ENCODE results near the gene CHCHD6.

CHCHD6 gene

GRCh38 chr3:126870608-126871210 is 166.7 kb downstream of the CHCHD6 start:
- peaks cover 3% of the 10 kb centered on the region for H3K36me3 Mint-ChIP-seq (ENCODE audit: low read depth)
- ATAC-seq (no peak), DNase-seq (no peak)
- no peak overlapping the region for H3K27ac Mint-ChIP-seq
- H3K9me3 Mint-ChIP-seq: peaks cover under 1% of the 10 kb centered on the region
- H3K4me1 Mint-ChIP-seq: peaks cover 1% of the 10 kb centered on the region
- H3K4me3 Mint-ChIP-seq: no peak overlapping the region
- no peaks in the 10 kb centered on the region for H3K27me3 Mint-ChIP-seq

DNA sequence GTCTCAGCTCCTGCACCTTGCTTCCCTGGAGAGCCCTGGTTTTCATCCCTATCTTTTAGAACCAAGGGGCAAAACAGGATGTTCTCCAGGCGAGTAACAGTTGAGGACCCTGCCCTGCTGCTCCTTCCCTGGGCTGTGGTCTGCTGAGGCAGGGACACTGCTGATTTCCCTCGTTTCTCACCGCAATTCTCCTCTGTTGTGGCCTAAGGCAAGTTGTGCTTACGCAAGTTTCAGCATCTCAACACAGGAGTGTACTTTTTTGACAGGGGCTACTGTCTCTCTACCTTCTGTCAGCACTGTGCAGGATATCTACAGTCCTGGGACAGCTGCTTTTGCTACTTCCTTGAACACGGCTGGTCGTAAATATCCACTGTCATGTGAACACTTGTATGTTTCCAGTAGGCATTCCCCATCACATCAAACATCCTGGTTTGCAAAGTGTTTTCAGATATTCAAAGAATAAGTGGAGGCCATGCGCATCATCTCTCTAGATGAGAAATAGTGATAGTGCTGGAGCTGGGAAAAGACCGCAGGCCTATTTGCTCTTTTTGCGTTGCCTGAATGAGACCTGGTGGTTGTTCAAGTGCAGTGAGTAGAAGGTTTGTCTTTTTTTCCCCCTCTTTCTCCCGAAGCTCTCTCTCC is 168.8 kb downstream of the CHCHD6 start:
- H3K4me1 Mint-ChIP-seq: no peaks in the 10 kb centered on the region
- no peaks in the 10 kb centered on the region for H3K27me3 Mint-ChIP-seq
- H3K27ac Mint-ChIP-seq: no peak overlapping the region
- H3K9me3 Mint-ChIP-seq: no peaks in the 10 kb centered on the region
- ATAC-seq (no peak), DNase-seq (no peak)
- peaks cover 4% of the 10 kb centered on the region for H3K36me3 Mint-ChIP-seq (ENCODE audit: low read depth)
- H3K4me3 Mint-ChIP-seq: no peak overlapping the region

DNA sequence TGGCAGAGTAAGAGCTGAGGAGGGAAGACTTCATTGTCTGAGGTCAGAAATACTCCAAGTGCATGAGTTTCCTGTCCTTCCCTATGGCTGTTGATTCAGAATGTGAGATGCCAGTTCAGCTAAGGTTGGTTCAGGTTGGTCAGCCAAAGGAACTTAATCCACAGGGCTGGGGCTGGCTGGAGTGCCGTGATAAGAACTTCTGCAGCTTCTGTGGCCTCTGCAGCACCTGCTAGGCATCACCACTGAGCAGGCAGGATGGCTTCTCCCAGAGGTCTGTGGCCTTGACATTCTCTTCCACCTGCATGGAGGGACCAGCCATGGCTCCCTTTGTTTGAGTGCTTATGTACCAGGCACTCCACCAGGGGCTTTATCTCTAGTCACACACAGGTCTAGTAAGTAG is 169.4 kb downstream of the CHCHD6 start:
- ATAC-seq: no peak
- no peaks in the 10 kb centered on the region for H3K27me3 Mint-ChIP-seq
- H3K4me1 Mint-ChIP-seq: no peaks in the 10 kb centered on the region
- no peak overlapping the region for H3K27ac Mint-ChIP-seq
- H3K36me3 Mint-ChIP-seq (ENCODE audit: low read depth): peaks cover 4% of the 10 kb centered on the region
- no peak overlapping the region for H3K4me3 Mint-ChIP-seq
- no peaks in the 10 kb centered on the region for H3K9me3 Mint-ChIP-seq
- DNase-seq: no peak

DNA sequence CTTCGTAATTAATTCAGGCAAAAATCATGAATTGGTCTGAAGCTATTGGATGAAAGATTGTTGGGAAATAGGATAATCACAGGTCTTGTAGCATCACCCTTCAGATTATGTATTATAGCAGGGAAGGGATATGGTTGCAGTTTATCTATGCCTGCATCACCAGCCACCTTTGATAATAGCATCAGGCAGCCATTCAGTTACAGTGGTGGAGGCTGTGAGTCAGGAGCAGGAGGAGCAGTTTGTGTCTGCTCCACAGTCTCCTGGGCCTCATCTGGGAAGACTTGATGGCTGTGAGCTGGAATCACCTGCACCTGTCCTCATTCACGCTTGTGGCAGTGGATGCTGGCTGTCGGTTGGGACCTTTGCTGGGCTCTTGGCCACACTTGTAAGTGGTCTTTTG is 174.6 kb downstream of the CHCHD6 start:
- Mint-ChIP-seq H3K27me3 (no peaks in the 10 kb centered on the region), H3K36me3 (ENCODE audit: low read depth) (peaks cover 1% of the 10 kb centered on the region), H3K4me1 (no peaks in the 10 kb centered on the region), H3K27ac (no peak overlapping the region), H3K4me3 (no peak overlapping the region), H3K9me3 (no peaks in the 10 kb centered on the region)
- no peak for ATAC-seq
- DNase-seq: no peak

DNA sequence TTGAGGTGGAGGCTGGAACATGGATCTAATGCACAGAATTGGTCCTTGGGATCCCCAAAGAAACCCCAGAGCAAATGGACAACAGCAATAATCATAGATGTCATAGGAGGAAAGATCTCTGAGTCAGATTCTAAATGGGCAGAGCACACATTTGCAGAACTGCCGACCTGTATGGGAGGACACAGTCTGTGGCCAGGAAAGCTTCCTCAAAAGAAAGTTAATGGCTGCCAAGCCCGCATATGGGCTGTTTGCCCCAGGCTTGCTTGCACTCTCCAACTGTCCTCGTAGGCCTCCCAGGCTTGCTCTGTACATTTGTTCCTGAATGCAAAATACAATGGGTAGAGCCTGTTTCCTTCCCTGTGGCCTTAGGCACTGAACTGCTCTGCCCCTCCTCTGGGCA is 176.9 kb downstream of the CHCHD6 start:
- Mint-ChIP-seq H3K4me3 (no peak overlapping the region), H3K36me3 (ENCODE audit: low read depth) (peaks cover 1% of the 10 kb centered on the region), H3K27ac (no peak overlapping the region), H3K4me1 (no peaks in the 10 kb centered on the region), H3K9me3 (no peaks in the 10 kb centered on the region), H3K27me3 (no peaks in the 10 kb centered on the region)
- no peak for ATAC-seq
- no peak for DNase-seq

DNA sequence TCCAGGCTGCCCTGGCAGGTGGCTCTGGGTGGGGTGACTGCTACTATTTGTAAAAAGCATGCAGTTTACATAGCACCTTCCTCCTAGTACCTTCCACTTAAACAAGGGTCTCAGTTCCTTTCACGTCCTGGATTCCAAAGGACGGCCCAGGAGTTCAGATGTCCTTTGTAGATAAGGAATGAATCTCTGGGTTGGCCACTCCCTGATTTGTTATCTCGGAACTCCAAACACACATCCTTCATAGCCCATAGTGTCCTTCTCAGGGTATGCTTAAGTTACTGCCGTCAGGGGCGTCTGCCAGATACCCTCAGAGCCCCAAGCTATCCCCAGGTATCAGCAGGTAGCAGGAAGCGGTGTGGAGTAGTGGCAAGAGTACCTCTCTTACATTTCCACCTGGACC is 177.8 kb downstream of the CHCHD6 start:
- Mint-ChIP-seq H3K27ac (no peak overlapping the region), H3K4me3 (no peak overlapping the region), H3K36me3 (ENCODE audit: low read depth) (no peaks in the 10 kb centered on the region), H3K4me1 (no peaks in the 10 kb centered on the region), H3K27me3 (no peaks in the 10 kb centered on the region), H3K9me3 (no peaks in the 10 kb centered on the region)
- DNase-seq (no peak), ATAC-seq (no peak)

DNA sequence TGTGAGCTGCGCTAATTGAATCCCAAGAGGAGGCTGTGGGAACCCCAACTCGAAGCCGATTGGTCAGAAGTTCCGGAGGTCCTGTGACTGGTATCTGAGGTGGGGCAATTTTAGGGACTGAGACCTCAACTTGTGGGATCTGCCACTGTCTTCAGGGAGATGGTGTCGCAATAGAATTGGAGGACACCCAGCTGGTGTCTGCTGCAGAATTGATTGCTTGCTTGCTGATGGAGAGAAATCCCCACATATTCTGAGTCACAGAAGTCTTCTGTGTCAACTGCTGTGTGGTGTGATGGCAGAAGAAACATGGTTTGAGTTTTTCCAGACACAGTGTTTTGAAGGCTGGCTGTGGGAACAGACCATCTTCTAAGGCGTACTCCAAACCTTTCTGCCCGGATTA is 179.2 kb downstream of the CHCHD6 start:
- Mint-ChIP-seq H3K4me3 (no peak overlapping the region), H3K27me3 (no peaks in the 10 kb centered on the region), H3K36me3 (ENCODE audit: low read depth) (peaks cover under 1% of the 10 kb centered on the region), H3K27ac (no peak overlapping the region), H3K9me3 (no peaks in the 10 kb centered on the region), H3K4me1 (no peaks in the 10 kb centered on the region)
- DNase-seq: no peak
- ATAC-seq: no peak

GRCh38 chr3:126885425-126885824 is 181.4 kb downstream of the CHCHD6 start:
- Mint-ChIP-seq H3K9me3 (no peaks in the 10 kb centered on the region), H3K36me3 (ENCODE audit: low read depth) (peaks cover 4% of the 10 kb centered on the region), H3K4me3 (no peak overlapping the region), H3K4me1 (no peaks in the 10 kb centered on the region), H3K27me3 (no peaks in the 10 kb centered on the region), H3K27ac (no peak overlapping the region)
- no peak for DNase-seq
- no peak for ATAC-seq

DNA sequence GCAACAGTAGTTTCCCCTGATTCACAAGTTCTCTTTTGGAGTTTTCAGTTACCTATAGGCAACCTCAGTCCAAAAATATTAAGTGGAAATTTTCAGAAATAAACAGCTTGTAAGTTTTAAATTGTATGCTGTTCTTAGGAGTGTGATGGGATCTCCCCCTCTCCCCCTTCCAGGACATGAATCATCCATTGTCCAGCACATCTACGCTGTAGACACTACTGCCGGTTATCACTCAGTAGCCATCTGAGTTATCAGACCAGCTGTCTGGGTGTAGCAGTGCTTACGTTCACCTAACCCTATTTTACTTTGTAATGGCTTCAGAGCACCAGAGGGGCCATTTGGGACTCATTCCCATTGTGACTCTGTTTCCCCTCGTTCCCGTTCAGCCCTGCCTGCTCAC is 182.2 kb downstream of the CHCHD6 start:
- H3K9me3 Mint-ChIP-seq: no peaks in the 10 kb centered on the region
- H3K27ac Mint-ChIP-seq: no peak overlapping the region
- ATAC-seq (no peak), DNase-seq (no peak)
- H3K36me3 Mint-ChIP-seq (ENCODE audit: low read depth): peaks cover 4% of the 10 kb centered on the region
- H3K4me1 Mint-ChIP-seq: no peaks in the 10 kb centered on the region
- H3K4me3 Mint-ChIP-seq: no peak overlapping the region
- no peaks in the 10 kb centered on the region for H3K27me3 Mint-ChIP-seq

DNA sequence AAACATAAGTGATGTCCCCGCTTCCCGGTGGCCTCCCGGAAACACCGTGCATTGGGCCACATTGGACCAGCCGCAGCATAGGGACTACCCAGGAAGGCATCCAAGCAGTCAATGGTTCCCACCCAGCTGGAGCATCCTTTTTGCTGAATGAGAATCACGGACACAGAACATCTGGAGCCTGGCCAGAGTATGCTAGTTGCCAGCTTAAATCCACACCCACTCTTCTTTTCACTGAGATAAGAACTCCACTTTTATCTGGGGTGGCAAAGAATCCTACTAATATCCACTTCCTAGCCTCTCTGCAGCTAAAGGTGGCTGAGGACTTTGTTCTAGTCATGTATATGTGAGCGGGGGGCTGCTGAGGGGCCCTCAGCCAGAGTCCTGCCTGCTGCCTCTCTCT is 183.6 kb downstream of the CHCHD6 start:
- Mint-ChIP-seq H3K27ac (no peak overlapping the region), H3K4me1 (no peaks in the 10 kb centered on the region), H3K4me3 (no peak overlapping the region), H3K9me3 (no peaks in the 10 kb centered on the region), H3K27me3 (no peaks in the 10 kb centered on the region), H3K36me3 (ENCODE audit: low read depth) (peaks cover 4% of the 10 kb centered on the region)
- ATAC-seq (no peak), DNase-seq (no peak)

GRCh38 chr3:126888186-126888760 is 184.2 kb downstream of the CHCHD6 start:
- H3K9me3 Mint-ChIP-seq: no peaks in the 10 kb centered on the region
- H3K27me3 Mint-ChIP-seq: no peaks in the 10 kb centered on the region
- ATAC-seq (no peak), DNase-seq (no peak)
- H3K27ac Mint-ChIP-seq: no peak overlapping the region
- H3K4me3 Mint-ChIP-seq: no peak overlapping the region
- no peaks in the 10 kb centered on the region for H3K4me1 Mint-ChIP-seq
- peaks cover 4% of the 10 kb centered on the region for H3K36me3 Mint-ChIP-seq (ENCODE audit: low read depth)

- Mint-ChIP-seq H3K27ac (no peak overlapping the region), H3K36me3 (ENCODE audit: low read depth) (peaks cover 4% of the 10 kb centered on the region)
These were observed 185.5 kb downstream of the CHCHD6 start for GRCh38 chr3:126889276-126890201.

GRCh38 chr3:126891141-126891540 is 187.1 kb downstream of the CHCHD6 start:
- no peak for ATAC-seq
- Mint-ChIP-seq H3K36me3 (ENCODE audit: low read depth) (peaks cover 4% of the 10 kb centered on the region), H3K4me3 (no peak overlapping the region), H3K9me3 (no peaks in the 10 kb centered on the region), H3K27me3 (no peaks in the 10 kb centered on the region), H3K4me1 (no peaks in the 10 kb centered on the region), H3K27ac (no peak overlapping the region)
- no peak for DNase-seq

More at GRCh38 chr3:126889276-126890201, 185.5 kb downstream of the CHCHD6 start:
- H3K4me1 Mint-ChIP-seq: no peaks in the 10 kb centered on the region
- no peaks in the 10 kb centered on the region for H3K9me3 Mint-ChIP-seq
- ATAC-seq (no peak), DNase-seq (no peak)
- no peak overlapping the region for H3K4me3 Mint-ChIP-seq
- no peaks in the 10 kb centered on the region for H3K27me3 Mint-ChIP-seq

GRCh38 chr3:126891791-126892190 is 187.8 kb downstream of the CHCHD6 start:
- ATAC-seq: no peak
- H3K27ac Mint-ChIP-seq: no peak overlapping the region

DNA sequence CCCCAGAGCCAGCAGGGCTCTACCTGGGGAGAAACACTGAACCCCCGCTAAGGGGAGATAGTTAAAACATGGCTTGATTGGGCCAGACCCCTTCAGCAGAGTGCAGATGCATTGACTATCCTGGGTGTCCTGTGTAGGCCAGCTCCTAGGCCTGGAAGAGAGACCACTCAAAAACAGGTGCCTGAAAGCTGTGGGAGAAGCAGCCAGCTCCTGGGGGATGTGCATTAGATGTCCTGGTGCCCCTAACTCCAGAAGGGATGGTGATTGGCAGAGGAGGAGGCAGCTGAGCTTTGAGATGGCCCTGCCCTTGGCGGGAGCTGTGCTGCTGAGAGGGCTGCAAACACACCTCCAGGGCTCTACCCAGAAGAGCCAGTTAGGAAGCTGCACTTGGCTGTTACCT is 189.6 kb downstream of the CHCHD6 start:
- H3K27ac Mint-ChIP-seq: no peak overlapping the region
- H3K4me1 Mint-ChIP-seq: no peaks in the 10 kb centered on the region
- H3K4me3 Mint-ChIP-seq: no peak overlapping the region
- no peaks in the 10 kb centered on the region for H3K9me3 Mint-ChIP-seq
- H3K36me3 Mint-ChIP-seq (ENCODE audit: low read depth): peaks cover 2% of the 10 kb centered on the region
- DNase-seq (no peak), ATAC-seq (no peak)
- H3K27me3 Mint-ChIP-seq: no peaks in the 10 kb centered on the region

More at GRCh38 chr3:126891791-126892190, 187.8 kb downstream of the CHCHD6 start:
- Mint-ChIP-seq H3K4me3 (no peak overlapping the region), H3K4me1 (no peaks in the 10 kb centered on the region), H3K36me3 (ENCODE audit: low read depth) (peaks cover 4% of the 10 kb centered on the region), H3K27me3 (no peaks in the 10 kb centered on the region), H3K9me3 (no peaks in the 10 kb centered on the region)
- DNase-seq: no peak

Measured in activated naive CD8-positive, alpha-beta T cell treated with anti-CD3 and anti-CD28 coated beads, Interleukin-2, amount 50 U/mL, for 24 hours (primary cell).